Heart left ventricle (tissue), 16 donors: ENCODE data around the gene IL17RA. TPM values are rescaled to one million over a fixed set of nuclear protein-coding genes. Genes with fewer than 3 reads are reported as not detected.

Experiments
- ATAC-seq, 4 donors: fragments of 200-7000 bp; cut with Tn5 transposase; one replicate each; pipeline ENCODE4 v1.9.1; 2020 to 2022; ENCODE audit warnings: moderate library complexity in 4 of 4, mild to moderate bottlenecking in 3 of 4, moderate number of reproducible peaks in 1 of 4
- DNase-seq, 5 donors: peaks; one replicate each; pipeline ENCODE4 v3.0.0-alpha.2; 2020
- H3K27ac ChIP-seq, 12 donors: fragments of 200-600 bp; sonication (generic) in 4 of 12; one replicate each; pipeline versions ENCODE4 v1.5.0 to v1.8.0; 2016 to 2022; ENCODE audit warnings: mild to moderate bottlenecking in 2 of 12
- H3K27me3 ChIP-seq, 9 donors: fragments of 200-600 bp; sonication (generic) in 2 of 9; one replicate each; pipeline versions ENCODE4 v1.5.1 to v1.8.0; 2016 to 2022; ENCODE audit warnings: mild to moderate bottlenecking in 3 of 9
- H3K36me3 ChIP-seq, 9 donors: fragments of 200-600 bp; sonication (generic) in 2 of 9; one replicate each; pipeline versions ENCODE4 v1.5.0 to v1.8.0; 2018 to 2022; ENCODE audit warnings: mild to moderate bottlenecking in 2 of 9
- H3K4me1 ChIP-seq, 12 donors: fragments of 200-600 bp; sonication (generic) in 4 of 12; one replicate each; pipeline versions ENCODE4 v1.5.0 to v1.8.0; 2016 to 2022; ENCODE audit warnings: mild to moderate bottlenecking in 3 of 12
- H3K4me3 ChIP-seq, 12 donors: fragments of 200-600 bp; sonication (generic) in 4 of 12; one replicate each; pipeline versions ENCODE4 v1.5.0 to v1.8.0; 2017 to 2022; ENCODE audit warnings: mild to moderate bottlenecking in 9 of 12, moderate library complexity in 4 of 12
- H3K9me3 ChIP-seq, 12 donors: fragments of 200-600 bp; sonication (generic) in 4 of 12; one replicate each; pipeline versions ENCODE4 v1.5.0 to v1.8.0; 2016 to 2022; ENCODE audit warnings: mild to moderate bottlenecking in 1 of 12
- CTCF ChIP-seq, 12 donors: fragments of 200-600 bp; sonication (generic) in 4 of 12; IDR thresholded peaks; one replicate each; pipeline versions ENCODE4 v1.5.0 to v1.8.0; 2018 to 2022; ENCODE audit warnings: antibody characterized with exemption in 12 of 12, mild to moderate bottlenecking in 5 of 12
- POLR2A ChIP-seq, 2 donors: fragments of 450-650 bp; IDR thresholded peaks; one replicate each; pipeline ENCODE4 v1.6.1; 2017; ENCODE audit warnings: antibody characterized with exemption in 2 of 2, mild to moderate bottlenecking in 2 of 2, moderate library complexity in 2 of 2
- WGBS, 4 donors: extraction: QIAGEN DNeasy Blood & Tissue Kit in 2 of 4; methylation state at CpG; one replicate each; pipeline versions ENCODE4 v1.1.5 to v1.1.7; 2013 to 2018; 5-methylcytosine and 5-hydroxymethylcytosine counted together
- intact Hi-C, 10 donors: fragments of 100-400 bp; cut with DNase I; formaldehyde crosslinking; loops; one replicate each; pipeline versions ENCODE4 v1.11.1 to v1.14.2; 2022
- polyA plus RNA-seq, 2 donors: library from polyadenylated mRNA; stranded (reverse); fragments of 200-250 nt; gene quantifications; one replicate each; pipeline ENCODE4 v1.2.3, GENCODE V29; 2013
- total RNA-seq, 9 donors: library from RNA; depleted of rRNA in 2 of 9; stranded (reverse); fragments of >200 nt in 2 of 9; fragmentation: NEBNext Ultra II Directional in 3 of 9; extraction: Animal tissue kit (Norgen Biotek cat#: 25700) in 3 of 9; gene quantifications; one replicate each; pipeline versions ENCODE4 v1.1.0 to v1.2.4, GENCODE V29; 2016 to 2023
- donor health status: ischemic (EF 13 %, LVEDD 7.1; RV severe dilation, severe dysfunction).
- donor health status: healthy with polysubstance abuse.
- donor health status: DM: no; HTN: yes; CAD: no.
- donor health status: DM: no; HTN: no; CAD: no.
- donor health status: ischemic (EF 25% LVEDD 6.9; RV normal size, moderate dysfunction).
- donor health status: ischemic (EF 25% LVEDD 5.7; RV mildly dilated, moderate dysfunction).
- donor health status: healthy.
- donor health status: DM: yes; HTN: yes; CAD: no.
- donor health status: ischemic (EF 35%, LVEDD 5.7; RV mildly dilated, moderate dysfunction).
- donor health status: nonischemic (EF 11% LVEDD 7.7; RV severe dilation, severe dysfunction).
- donor health status: DM: yes; HTN: yes; CAD: no.
- donor health status: PGD.
- donor health status: ischemic (EF 29% LVEDD 5.4; RV normal size, mild dysfunction).
- donor health status: nonischemic (EF 23%, LVEDD 6.1; RV moderate dilation, normal function).

Gene IL17RA
- total and polyA plus RNA-seq, 11 donors: 3.1 to 23.1 (median 8.8) TPM

- TF ChIP-seq POLR2A (IDR thresholded peaks at IDR 0.05): no peak
- TF ChIP-seq CTCF (IDR thresholded peaks at IDR 0.05): peak in 5 of 12 donors; percentile 7 to 29 (median 11)
- no peaks in the 10 kb centered on the region for H3K27me3 ChIP-seq
- H3K4me3 ChIP-seq: no peak overlapping the region
- peak overlapping the region in 1 of 12 donors; percentile 13 for H3K27ac ChIP-seq
- peaks cover 0 to 38% (median 30%) of the 10 kb centered on the region in 9 donors for H3K36me3 ChIP-seq
- intact Hi-C loops: loop anchor here in 1 of 10 donors (10.0 kb wide), 1 partner anchor 49 kb away; no protein-coding TSS in a partner anchor
- ATAC-seq: no peak
- H3K9me3 ChIP-seq: no peaks in the 10 kb centered on the region
- no peak for DNase-seq
- peaks cover 0 to 82% (median 0%) of the 10 kb centered on the region in 12 donors for H3K4me1 ChIP-seq
- 74 to 89% (median 84%) methylated on average over 6 of the region's 6 CpGs for WGBS, 4 donors
Measured at GRCh38 chr22:17095538-17095937, 10.7 kb downstream of the IL17RA start.

- Histone ChIP-seq H3K4me1 (peaks cover 0 to 83% (median 0%) of the 10 kb centered on the region in 12 donors), H3K27me3 (no peaks in the 10 kb centered on the region), H3K27ac (peak overlapping the region in 1 of 12 donors; percentile 13), H3K4me3 (no peak overlapping the region), H3K36me3 (peaks cover 0 to 43% (median 36%) of the 10 kb centered on the region in 9 donors), H3K9me3 (no peaks in the 10 kb centered on the region)
- 94 to 96% (median 95%) methylated on average over 7 of the region's 7 CpGs for WGBS, 4 donors
- intact Hi-C loops: loop anchor here in 1 of 10 donors (10.0 kb wide), 1 partner anchor 49 kb away; no protein-coding TSS in a partner anchor
- ATAC-seq (no peak), DNase-seq (no peak)
- TF ChIP-seq POLR2A (IDR thresholded peaks at IDR 0.05) (no peak), CTCF (IDR thresholded peaks at IDR 0.05) (no peak)
Measured at GRCh38 chr22:17096071-17096470, 11.3 kb downstream of the IL17RA start.

- Histone ChIP-seq H3K4me1 (peaks cover 0 to 83% (median 0%) of the 10 kb centered on the region in 12 donors), H3K36me3 (peaks cover 0 to 53% (median 46%) of the 10 kb centered on the region in 9 donors), H3K27me3 (no peaks in the 10 kb centered on the region), H3K4me3 (peak overlapping the region in 1 of 12 donors; percentile 0), H3K27ac (peak overlapping the region in 1 of 12 donors; percentile 85), H3K9me3 (no peaks in the 10 kb centered on the region)
- ATAC-seq: no peak
- no peak for TF ChIP-seq CTCF (IDR thresholded peaks at IDR 0.05)
- no peak for TF ChIP-seq POLR2A (IDR thresholded peaks at IDR 0.05)
- WGBS, 4 donors: 76 to 84% (median 78%) methylated on average over 6 of the region's 6 CpGs
- DNase-seq: no peak
- intact Hi-C loops: loop anchor here in 1 of 10 donors (10.0 kb wide), 1 partner anchor 48 kb away; no protein-coding TSS in a partner anchor
Measured at GRCh38 chr22:17097062-17097461, 12.3 kb downstream of the IL17RA start.

- no peaks in the 10 kb centered on the region for H3K9me3 ChIP-seq
- H3K4me1 ChIP-seq: peaks cover 0 to 85% (median 0%) of the 10 kb centered on the region in 12 donors
- intact Hi-C loops: loop anchor here in 1 of 10 donors (10.0 kb wide), 1 partner anchor 47 kb away; no protein-coding TSS in a partner anchor
- DNase-seq (no peak), ATAC-seq (no peak)
- 88 to 94% (median 89%) methylated on average over 6 of the region's 6 CpGs for WGBS, 4 donors
- no peak for TF ChIP-seq POLR2A (IDR thresholded peaks at IDR 0.05)
- TF ChIP-seq CTCF (IDR thresholded peaks at IDR 0.05): no peak
- H3K27me3 ChIP-seq: no peaks in the 10 kb centered on the region
- peak overlapping the region in 1 of 12 donors; percentile 0 for H3K4me3 ChIP-seq
- H3K36me3 ChIP-seq: peaks cover 0 to 60% (median 52%) of the 10 kb centered on the region in 9 donors
- H3K27ac ChIP-seq: peak overlapping the region in 1 of 12 donors; percentile 85
Measured at GRCh38 chr22:17097701-17098100, 12.9 kb downstream of the IL17RA start.
